Fibroblast of skin of left biceps (primary cell): Measurements from ENCODE around the gene VAC14.
"Not testable (repeated sequence)": the region's sequence is repeated elsewhere in the genome, so short reads cannot be mapped to it uniquely, and the experiment has no call there.

Experiments
- DNase-seq, 2 experiments: peaks; one replicate each; pipeline ENCODE4 v3.0.0-alpha.2; 2013; ENCODE audit warnings: low read depth in 2 of 2

VAC14 gene

DNA sequence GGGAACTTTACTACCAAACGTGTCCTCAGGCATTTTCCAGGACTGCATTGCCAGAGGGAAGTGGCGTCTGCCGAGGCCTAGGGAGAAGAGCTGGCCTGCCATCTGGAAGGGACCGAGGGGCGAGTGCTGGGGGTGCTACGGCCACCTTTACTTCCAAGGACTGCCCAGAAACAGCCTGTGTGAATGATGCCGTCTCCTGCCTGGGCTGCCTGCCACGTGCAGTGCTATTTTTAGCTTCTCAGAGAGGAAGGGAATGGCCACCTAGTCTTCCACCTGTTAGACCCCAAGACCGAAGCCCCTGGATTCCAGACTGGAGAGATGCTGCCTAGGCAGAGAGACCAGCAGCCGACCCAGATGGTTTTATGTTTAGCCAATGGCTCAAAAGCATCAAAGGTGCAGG, 57.2 kb downstream of the VAC14 start:
- DNase-seq = no peak

DNA sequence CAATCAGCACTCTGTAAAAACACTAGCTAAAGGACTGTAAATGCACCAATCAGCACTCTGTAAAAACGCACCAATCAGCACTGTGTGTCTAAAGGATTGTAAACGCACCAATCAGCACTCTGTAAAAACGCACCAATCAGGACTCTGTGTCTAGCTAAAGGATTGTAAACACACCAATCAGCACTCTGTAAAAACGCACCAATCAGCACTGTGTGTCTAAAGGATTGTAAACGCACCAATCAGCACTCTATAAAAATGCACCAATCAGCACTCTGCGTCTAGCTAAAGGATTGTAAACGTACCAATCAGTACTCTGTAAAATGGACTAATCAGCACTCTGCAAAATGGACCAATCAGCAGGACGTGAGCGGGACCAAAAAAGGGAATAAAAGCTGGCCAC, 58.0 kb downstream of the VAC14 start:
- DNase-seq = not testable (repeated sequence)

DNA sequence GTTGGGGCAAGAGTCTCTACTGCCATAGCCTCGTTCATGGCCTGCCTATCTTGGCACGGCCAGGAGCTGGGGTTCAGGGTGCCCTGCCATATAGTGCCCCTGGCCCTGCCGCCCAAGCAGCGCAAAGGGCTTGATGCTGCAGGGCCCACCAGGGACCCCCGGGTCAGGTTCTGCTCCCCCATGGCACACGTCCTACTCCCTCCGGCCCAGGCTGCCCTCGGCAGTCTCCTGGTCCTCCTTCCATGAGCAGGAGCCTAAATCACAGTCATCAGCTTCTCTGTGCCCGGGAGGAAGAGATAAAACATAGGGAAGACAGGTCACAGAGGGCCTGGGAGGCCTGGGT, 59.2 kb downstream of the VAC14 start:
- DNase-seq = no peak

DNA sequence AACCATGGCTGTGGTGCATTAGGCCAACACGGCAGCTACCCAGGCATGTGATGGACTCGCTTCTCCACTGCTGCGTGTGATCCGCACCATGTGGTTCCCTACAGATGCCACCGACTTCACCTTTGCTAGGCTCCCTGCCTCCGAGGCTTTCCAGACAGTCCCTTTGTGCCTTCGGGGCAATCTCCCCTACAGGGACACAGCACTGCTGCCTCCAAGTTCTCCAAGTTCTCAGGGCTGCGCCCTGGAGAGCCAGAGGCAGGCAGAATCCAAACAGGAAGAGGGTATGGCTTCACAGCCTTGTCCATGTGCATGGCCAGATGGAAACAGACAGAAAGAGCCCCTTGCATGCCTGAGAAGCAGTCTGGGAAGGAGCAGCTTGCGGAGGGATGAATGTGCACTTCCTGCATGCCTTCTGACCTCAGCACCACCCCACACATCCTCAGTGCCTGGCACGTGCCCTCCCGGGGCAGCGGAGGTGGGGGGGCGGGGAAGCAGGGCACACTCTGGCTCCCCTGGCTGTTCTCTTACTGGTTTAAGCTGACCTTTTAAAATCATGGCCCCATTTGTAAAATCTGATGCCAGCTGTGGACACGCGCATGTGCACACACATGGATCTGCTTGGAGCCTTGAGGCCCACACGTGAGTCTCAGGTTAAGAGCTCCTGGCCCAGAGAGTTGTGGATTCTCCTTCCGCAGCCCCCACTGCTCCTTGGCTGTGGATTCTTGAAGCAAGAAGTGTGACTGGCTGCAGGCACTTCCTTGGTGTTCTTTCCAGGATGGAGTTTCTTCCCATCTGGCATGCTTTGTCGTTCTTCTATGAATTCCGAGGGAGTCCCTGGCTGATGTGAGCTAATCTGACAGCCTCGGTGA, 59.8 kb downstream of the VAC14 start:
- no peak for DNase-seq

DNA sequence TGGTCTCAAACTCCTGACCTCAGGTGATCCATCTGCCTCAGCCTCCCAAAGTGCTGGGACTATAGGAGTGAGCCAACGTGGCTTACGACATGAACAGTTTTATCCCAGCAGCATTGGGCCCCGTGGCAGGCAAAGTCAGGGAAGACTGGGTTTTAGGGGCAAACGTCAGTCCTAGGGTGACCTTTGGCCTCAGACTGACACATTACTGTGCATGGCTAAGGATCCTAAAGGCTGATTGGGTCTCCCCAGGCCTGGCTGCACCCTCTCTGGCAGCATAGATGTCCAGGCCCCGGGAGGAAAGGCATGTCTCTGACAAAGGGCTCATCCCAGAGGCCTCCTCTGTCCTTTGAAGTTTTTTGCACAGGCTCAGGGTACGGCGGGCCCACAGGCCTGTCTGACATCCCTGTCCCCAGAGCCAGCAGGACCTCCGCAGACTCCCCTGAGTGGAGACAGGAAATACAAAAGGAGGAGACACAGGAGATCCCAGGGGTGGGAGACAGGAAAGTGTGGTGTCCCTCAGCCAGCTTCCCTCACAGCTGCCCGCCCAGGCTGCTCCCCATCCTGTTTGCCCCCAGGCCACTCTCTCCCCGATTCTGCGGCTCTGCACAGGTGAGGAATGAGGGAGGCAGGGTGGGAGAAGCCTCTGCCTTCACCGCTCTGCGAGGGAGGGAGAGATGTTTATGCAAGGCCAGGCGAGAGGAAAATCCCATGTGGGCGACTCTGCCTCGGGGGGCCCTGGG, 60.6 kb downstream of the VAC14 start:
- no peak for DNase-seq

DNA sequence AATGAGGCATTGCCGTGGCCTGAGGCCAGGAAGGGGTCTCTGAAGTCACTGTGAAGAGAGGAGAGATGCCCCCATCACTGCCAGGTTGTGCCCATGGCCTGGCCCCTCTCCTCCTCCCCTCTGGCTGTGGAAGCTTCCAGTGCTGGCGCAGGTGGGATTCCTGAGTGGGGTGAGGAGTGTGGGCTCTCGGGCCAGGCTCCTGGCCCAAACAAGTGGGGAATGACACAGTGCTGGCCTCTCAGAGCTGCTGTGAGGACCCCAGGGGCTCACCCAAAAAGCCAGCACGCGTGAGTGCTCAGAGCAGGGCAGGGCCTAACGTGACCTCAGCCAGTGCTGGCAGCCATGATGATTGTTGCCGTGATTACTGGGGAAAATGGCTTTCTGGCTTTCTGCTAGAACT, 61.6 kb downstream of the VAC14 start:
- DNase-seq = no peak

DNA sequence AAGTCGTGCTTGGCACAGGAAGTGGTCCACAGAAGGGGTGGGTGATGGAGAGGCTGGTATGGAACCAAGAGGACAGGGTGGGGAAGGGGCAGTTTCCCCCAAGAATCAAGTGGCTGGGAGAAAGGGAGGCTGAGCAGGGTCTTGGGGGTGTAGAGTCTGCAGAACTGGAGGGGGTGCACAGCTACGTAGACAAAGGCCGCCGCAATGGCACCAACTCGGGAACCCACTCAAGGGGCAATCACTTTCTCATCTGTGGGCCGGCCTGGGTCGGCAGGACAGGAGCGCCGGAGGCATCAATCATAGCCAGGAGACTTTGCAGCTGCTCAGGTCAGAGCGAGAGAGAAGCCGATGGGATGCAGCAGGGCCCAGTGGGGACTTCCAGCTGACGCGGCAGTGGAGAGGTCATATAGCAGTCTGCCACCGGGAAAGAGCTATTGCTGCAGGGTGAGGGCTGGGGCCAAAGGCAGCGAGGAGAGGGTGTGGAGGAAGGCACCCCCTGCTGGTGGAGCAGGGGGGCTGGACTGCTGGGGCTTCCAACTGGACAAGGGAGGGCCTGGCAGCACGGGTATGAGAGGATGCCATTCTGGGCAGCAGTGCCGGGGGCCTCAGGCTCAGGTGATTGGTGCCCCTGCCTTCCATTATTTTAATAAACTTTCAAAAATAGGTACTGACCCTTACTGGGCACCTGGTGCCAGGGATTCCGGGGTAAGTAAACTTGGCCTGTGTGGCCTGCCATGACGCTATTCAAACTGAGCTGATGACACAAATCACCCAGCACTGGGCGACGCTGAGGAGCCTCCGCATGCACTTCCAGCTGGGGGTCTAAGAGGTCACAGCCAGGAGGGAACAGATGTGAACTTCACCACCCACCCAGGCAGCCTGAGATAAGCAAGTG, 62.6 kb downstream of the VAC14 start:
- DNase-seq = no peak

DNA sequence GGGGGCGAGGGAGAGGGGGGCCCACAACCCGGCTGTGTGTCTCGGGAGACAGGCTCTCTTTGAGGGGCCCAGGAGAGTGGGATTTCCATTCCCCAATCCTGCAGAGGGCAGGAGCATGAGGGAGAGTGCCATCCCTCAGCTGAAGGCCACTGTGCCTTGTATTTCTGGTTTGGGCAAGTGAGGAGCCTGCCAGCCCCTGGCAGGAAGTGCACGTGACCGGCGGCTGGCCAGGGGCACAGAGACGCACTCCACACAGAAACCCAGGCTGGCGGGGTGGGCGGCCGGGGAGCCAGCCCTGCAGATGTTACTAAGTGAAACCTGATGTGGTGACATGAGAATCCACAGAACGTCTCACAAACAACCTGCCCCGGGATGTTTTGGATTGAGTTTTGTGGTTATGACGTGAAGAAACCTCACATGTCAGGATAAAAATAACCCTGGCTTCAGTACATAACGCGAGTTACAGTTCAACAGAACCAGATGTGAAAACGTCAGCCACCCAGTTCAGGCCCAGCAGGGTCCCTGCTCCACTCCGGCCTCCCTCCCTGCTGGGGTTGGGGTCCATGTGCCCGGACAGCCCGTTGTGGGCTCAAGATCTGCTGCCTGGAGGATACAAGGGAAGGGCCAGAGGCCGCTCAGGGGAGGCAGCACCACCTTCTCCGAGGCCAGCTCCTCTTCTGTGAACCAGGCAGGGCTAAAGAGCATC, 63.4 kb downstream of the VAC14 start:
- peak; percentile 91 to 93 for DNase-seq

DNA sequence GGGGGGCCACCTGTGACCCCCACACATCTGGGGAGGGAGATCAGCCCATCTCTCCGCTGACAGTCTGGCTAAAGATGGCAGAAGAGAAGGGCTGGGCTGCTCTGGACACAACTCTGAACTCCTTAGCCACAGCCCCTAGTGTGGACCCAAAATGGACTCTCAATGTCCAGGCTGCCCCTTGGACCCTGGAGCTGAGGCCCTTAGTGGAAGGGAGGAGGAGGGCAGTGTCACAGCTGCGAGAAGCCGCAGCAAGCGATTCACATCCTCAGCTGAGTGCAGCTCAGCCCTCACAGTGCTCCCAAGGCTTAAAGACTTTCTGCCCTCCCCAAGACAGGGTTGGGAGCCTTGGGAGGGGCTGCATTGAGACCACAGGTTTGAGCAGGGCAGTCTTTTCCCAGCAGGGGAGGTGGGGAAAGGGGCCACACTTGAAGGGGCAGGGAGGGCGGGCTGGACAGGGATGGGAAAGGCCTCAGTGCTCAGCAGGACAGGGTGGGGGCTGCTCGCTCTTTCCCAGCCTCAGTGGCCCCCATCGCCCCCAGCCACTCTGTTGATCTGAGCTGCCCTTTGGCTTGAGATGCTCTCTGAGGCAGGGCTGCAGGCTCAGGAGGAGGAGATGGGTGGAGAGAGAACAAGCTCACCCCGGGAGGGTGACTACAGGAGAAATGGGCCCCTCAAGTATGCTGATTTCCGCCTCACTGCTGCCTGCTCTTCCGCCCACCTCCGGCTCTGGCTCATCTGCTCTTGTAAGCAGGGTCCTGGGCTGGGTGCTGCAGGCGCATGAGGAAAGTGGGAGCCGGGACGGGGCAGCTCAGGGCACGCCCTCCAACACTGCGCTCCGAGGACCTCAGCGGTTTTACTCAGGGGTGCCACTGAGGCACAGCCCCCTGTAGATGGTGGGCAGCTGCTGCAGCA, 64.2 kb downstream of the VAC14 start:
- no peak for DNase-seq

DNA sequence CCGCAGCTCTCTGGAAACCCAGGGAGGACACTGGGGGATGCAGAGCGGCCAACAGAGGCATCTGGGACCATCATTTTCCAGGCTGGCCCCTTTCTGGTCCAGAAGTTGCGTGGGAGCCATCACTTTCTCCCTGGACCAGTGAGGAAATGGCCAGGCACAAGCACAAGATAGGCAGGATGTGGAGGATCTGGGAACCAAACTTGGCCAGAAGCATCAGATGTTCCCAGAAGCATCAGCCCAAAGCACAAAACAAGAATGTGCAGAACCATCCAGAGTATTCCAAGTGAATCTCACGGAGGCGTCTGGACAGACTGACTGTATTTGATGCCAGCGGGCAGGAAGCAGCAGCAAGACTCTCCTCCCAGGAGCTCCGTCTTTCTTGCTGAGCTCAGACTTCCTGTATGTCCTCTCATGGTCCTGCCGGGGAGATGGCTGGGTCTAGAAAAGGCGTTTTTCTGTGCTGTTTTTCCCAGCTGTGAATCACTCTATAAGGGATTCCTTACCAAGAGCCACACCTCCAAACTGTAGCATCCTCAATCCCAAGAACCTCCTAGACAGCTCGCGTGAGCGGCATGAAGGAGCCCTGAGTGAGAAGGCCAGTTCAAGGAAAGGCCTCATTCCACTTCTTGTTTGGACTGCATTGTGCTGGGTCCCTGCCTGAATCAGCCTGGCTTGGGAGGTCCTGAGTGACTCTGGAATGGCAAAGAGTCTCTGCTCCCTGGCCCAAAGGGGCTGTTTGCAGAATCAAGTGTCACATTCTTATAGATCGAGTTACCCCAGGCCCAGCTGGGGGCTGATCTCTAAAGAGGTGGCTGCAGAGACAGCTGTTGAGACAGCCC, 65.6 kb downstream of the VAC14 start:
- DNase-seq = peak; percentile 56 to 60

DNA sequence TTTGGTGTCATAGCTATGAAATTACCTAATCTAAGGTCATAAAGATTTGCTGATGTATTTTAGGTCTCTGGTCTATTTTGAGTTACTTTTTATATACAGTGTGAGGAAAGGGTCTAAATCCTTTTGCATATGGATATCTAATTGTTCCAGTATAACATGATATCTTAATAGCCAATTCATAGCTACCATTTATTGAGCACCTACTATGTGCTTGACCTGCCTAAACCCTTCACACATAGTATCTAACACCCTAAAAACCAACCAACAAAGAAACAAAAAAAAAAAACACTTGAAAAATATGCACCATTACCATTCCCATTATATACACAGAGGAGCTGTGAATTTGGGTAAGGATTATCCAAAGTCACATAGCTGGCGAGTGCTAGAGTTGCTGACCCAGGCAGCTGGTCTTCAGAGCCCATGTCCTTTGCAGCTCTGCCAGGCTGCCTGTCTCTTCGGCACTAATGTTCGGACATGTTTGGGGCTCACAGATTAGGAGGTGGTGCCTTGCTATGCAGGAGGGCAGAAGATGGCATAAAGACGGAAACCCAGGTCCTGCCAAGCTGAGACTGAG, 66.3 kb downstream of the VAC14 start:
- DNase-seq = no peak

DNA sequence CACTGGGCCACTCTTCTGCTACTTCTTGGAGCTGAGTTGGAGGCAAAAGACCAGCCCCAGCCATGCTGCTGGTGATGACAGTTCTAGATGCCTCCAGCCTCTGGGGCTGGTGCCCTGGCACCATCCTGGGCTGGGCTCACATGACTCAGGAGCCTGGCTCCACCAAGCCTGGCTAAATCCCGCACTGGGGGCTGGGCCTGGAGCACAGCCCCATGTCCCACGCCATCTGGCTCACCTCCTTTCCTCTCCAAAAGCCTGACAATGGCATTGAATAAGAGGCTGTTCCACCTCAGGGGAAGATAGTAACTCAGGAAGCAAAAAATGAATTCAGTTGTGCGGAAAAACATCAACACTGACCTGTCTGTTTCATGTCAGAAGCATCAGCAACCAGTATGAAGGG, 70.0 kb downstream of the VAC14 start:
- no peak for DNase-seq

DNA sequence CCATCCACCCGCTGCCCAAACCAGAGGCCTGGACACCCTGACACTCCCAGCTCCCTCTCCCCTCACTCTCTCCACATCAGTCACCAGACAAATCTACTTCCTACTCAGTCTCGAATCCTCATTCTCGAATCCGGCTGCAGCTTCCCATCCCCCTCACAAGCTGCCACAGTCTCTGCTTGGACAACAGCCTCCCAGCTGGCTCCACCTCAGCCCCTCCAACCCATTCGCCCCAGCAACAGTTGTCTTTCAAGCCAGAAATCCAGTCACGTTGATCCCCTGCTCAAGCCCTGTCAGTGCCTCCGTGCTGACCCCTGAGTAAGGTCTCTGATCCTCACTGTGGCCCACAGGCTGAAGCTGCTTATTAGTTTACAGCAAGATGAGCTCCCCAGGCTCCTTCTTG, 70.9 kb downstream of the VAC14 start:
- no peak for DNase-seq

DNA sequence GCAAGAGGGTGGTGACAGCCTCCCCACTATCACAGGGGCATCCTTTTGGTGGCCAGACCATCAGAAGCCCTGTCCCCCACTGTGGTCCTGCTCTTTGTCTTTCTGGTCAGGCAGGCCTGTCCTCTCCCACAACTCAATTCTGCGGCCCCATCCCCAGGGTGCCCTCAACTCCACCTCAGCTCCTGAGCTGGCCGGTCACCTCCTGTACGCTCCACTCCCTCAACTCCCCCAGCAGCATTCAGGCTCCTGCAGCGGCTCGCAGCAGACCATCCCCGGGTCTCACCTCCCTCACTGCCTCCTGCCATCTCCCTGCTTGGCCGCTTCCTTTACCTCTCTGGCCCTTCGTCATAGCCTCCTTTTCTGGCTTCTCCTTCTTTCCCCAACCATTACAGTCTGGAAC, 71.7 kb downstream of the VAC14 start:
- no peak for DNase-seq

DNA sequence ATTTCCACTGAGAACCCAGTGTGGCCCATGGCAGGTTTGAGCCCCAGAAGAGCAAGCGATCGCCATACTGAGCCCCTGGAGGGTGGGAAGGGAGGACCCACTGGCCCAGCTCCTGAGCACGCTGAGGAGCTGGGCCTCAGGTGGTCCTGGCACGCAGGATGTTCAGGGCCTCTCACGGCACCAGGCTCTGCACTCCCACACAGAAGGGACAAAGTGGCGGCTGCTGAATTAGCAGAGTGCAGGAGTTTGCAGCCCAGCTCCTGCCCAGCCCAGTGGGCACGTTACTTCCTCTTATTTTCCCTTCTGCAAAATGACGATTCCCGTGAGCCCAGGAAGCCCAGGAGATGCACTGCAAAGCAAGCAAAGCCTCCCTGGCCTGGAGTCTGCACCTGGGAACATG, 72.8 kb downstream of the VAC14 start:
- no peak for DNase-seq

DNA sequence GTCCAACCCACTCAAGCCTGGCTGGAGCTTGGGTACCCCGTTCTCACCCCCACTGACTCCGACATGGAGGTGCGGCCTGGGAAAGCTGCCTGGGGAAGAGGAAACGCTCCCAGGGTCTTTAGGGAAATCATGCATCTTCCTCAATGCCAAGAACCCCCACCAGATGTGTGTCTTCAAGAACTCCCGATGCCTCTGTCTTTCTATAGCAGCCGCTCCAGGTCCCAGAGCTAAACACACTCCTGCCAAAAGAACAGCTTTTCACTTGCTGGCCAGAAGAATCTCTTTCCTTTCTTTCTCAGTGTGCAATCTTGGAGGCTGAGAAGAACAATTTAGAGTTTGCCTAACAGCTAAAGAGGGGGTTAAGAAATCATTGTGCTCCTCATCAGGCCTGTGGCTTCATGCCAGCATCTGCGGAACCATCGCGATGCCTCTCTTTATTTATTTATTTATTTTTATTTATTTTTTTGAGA, 74.0 kb downstream of the VAC14 start:
- no peak for DNase-seq

DNA sequence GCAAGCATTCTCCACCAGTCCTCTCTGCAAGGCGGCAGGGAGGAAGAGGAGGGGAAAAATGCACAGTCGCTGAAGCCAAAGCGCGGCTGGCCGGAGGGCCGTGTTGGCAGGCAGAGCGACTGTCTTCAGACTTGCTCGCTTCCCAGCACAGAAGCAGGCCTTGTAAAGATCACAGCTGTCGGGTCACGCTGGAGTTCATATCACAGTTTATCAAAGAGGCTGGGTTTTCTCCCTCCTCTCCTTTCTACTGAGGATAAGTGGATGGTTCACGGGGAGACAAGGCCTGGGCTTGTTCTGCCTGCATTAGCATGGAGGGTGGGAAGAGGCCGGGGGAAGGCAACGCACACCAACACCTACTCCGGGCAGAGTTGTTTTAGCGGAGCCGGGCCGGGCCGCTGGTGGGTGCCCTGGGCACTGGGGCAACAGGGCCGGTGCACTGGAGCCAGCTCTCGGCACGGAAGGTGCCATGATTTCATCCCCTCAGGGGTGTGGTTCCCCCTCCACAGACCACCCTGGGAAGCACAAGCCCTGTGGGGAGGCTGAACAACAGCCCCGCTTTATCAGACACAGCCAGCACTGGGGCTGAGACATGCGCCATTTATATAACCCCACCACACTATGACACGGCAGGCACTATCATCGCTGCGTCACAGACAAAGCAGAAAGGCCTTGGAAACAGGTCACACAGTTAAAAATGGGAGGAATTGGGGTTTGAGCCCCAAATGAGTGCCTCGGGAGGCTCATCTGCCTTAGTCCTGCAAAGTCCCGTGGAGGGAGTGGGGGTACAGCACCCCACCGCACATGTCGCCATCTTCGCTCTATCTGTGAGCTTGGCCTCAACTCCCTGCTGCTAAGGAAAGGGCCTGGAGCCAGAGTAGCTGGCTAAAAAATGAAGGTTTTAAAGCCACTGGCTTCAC, 74.8 kb downstream of the VAC14 start:
- no peak for DNase-seq
